Endothelial cell of umbilical vein (primary cell): ENCODE data around the gene PTK6. TPM values are rescaled to one million over a fixed set of nuclear protein-coding genes. Genes with fewer than 3 reads are reported as not detected.

Source experiments
- BruUV-seq: library from RNA; stranded (reverse); fragments of 400-500 nt; replicated peaks from 2 replicates; lab custom pipeline; 2021; lab: Mats Ljungman, UMichigan
- CTCF ChIA-PET: fragments of 300-600, 350-600 bp; sonication (Branson Sonifier 250); formaldehyde crosslinking; loops from one replicate; lab custom pipeline; 2021; ENCODE audit warnings: antibody characterized with exemption, inconsistent platforms; lab: Charles Lee
- POLR2A ChIA-PET: fragments of 300-600, 350-600 bp; sonication (Branson Sonifier 250); formaldehyde crosslinking; loops from one replicate; lab custom pipeline; 2021; ENCODE audit warnings: antibody characterized with exemption, inconsistent platforms; lab: Charles Lee
- DNase-seq: peaks from one replicate; pipeline ENCODE4 v3.0.0-alpha.2; 2011; ENCODE audit warnings: low read depth, low spot score
- FAIRE-seq: peaks from 2 replicates; lab custom pipeline; 2011; peaks lifted over from hg19 to GRCh38; lab: Jason Lieb, UNC
- H2AFZ ChIP-seq: 2 replicates; pipeline ENCODE4 v1.6.0; 2012; ENCODE audit warnings: low read depth, low read length, control low read depth, inconsistent platforms
- H3K27ac ChIP-seq: 2 replicates; pipeline ENCODE4 v1.5.1; 2011; ENCODE audit warnings: low read depth, mild to moderate bottlenecking, control low read depth, low read length, moderate library complexity; ENCODE audit not compliant: insufficient read depth
- H3K27me3 ChIP-seq, 2 experiments: 2 replicates each; pipeline versions ENCODE4 v1.6.0 to v1.6.1; 2011; ENCODE audit warnings: low read length in 2 of 2, mixed read lengths in 1 of 2; ENCODE audit not compliant: control insufficient read depth in 2 of 2, insufficient read depth in 2 of 2
- H3K36me3 ChIP-seq, 2 experiments: 2 replicates in 1 of 2; 3 replicates in 1 of 2; pipeline ENCODE4 v1.5.1; 2011; ENCODE audit warnings: low read length in 2 of 2, mild to moderate bottlenecking in 1 of 2, moderate library complexity in 1 of 2; ENCODE audit not compliant: control insufficient read depth in 2 of 2, insufficient read depth in 2 of 2; ENCODE audit errors: extremely low read depth in 1 of 2
- H3K4me1 ChIP-seq: 3 replicates; pipeline ENCODE4 v1.5.1; 2011; ENCODE audit warnings: mild to moderate bottlenecking, low read length; ENCODE audit not compliant: control insufficient read depth, insufficient read depth; ENCODE audit errors: extremely low read depth
- H3K4me2 ChIP-seq: 2 replicates; pipeline ENCODE4 v1.6.1; 2011; ENCODE audit warnings: low read length, control low read depth, mixed read lengths; ENCODE audit not compliant: insufficient read depth
- H3K4me3 ChIP-seq, 3 experiments: fragments of 200-600 bp in 1 of 3; sonication (generic), shearing (Covaris generic) in 1 of 3; replicated peaks in 1 of 3; 2 replicates each; pipeline ENCODE4 v1.5.1; 2011 to 2016; ENCODE audit warnings: control low read depth in 3 of 3, low read length in 3 of 3, mild to moderate bottlenecking in 2 of 3, inconsistent platforms in 1 of 3, low read depth in 1 of 3, moderate library complexity in 1 of 3; ENCODE audit not compliant: insufficient read depth in 1 of 3
- H3K79me2 ChIP-seq: 2 replicates; pipeline ENCODE4 v1.6.0; 2012; ENCODE audit warnings: low read length, inconsistent platforms; ENCODE audit not compliant: control insufficient read depth, insufficient read depth
- H3K9ac ChIP-seq: replicated peaks from 2 replicates; pipeline ENCODE3; 2011; ENCODE audit warnings: low read length, control low read depth; ENCODE audit not compliant: insufficient read depth; ENCODE audit errors: extremely low read depth
- H3K9me1 ChIP-seq: replicated peaks from 3 replicates; pipeline ENCODE4 v1.6.0; 2011; ENCODE audit warnings: mild to moderate bottlenecking, low read length; ENCODE audit not compliant: control insufficient read depth, insufficient read depth; ENCODE audit errors: extremely low read depth
- H3K9me3 ChIP-seq: replicated peaks from 2 replicates; pipeline ENCODE4 v1.5.1; 2012; ENCODE audit warnings: low read length, inconsistent platforms; ENCODE audit not compliant: control insufficient read depth, insufficient read depth
- H4K20me1 ChIP-seq: replicated peaks from 2 replicates; pipeline ENCODE3; 2011; ENCODE audit warnings: mild to moderate bottlenecking, low read length; ENCODE audit not compliant: control insufficient read depth, insufficient read depth; ENCODE audit errors: extremely low read depth
- JUN ChIP-seq: IDR thresholded peaks from 2 replicates; pipeline ENCODE4 v1.6.1; 2011; ENCODE audit warnings: borderline replicate concordance, low read depth; ENCODE audit not compliant: insufficient read length, insufficient read depth
- MAX ChIP-seq: IDR thresholded peaks from 2 replicates; pipeline ENCODE4 v1.6.1; 2011; ENCODE audit not compliant: insufficient read depth, insufficient read length
- MYC ChIP-seq: IDR thresholded peaks from one replicate; pipeline ENCODE4 v1.6.1; 2011; ENCODE audit warnings: mild to moderate bottlenecking, low read depth, low read length
- POLR2A ChIP-seq: IDR thresholded peaks from 2 replicates; pipeline ENCODE4 v1.6.1; 2012; ENCODE audit warnings: low read depth, mild to moderate bottlenecking, control low read depth, low read length
- POLR2AphosphoS5 ChIP-seq: IDR thresholded peaks from 2 replicates; pipeline ENCODE4 v1.6.1; 2012; ENCODE audit warnings: low read depth, mild to moderate bottlenecking, control low read depth, low read length, moderate library complexity; ENCODE audit not compliant: insufficient read depth
- dilution Hi-C: fragments of 300-500 bp; cut with MboI; formaldehyde crosslinking; loops from one replicate; pipeline ENCODE4 v1.15.0; 2019; ENCODE audit warnings: low sequenced_read_pairs; ENCODE audit not compliant: extremely low pct_ligation_motif_present
- intact Hi-C: fragments of 100-400 bp; cut with micrococcal nuclease; formaldehyde crosslinking; loops from one replicate; pipeline ENCODE4 v1.10.0; 2022
- polyA plus RNA-seq, 4 experiments: library from polyadenylated mRNA; depleted of rRNA in 3 of 4; stranded (reverse) in 3 of 4; unstranded in 1 of 4; fragments of >200 nt; gene quantifications; 2 replicates each; pipeline versions ENCODE4 v1.2.1 to v1.2.3, GENCODE V29; 2011 to 2012; ENCODE audit warnings: missing spikeins in 1 of 4
- total RNA-seq: library from RNA; stranded (reverse); gene quantifications from 2 replicates; pipeline ENCODE4 v1.2.3, GENCODE V29; 2021

Gene PTK6
- total and polyA plus RNA-seq, 2 donors (not counting 3 experiments of a cell fraction or from before 2014, with no cell fraction given): 0.18 TPM; not detected in 1

- POLR2A ChIA-PET: no interaction called here
- Histone ChIP-seq H3K9me1 (no peaks in the 10 kb centered on the region), H3K4me3 (no peak overlapping the region), H4K20me1 (no peaks in the 10 kb centered on the region), H3K4me1 (no peaks in the 10 kb centered on the region), H3K9me3 (no peaks in the 10 kb centered on the region), H2AFZ (no peak overlapping the region), H3K4me2 (no peak overlapping the region), H3K36me3 (no peaks in the 10 kb centered on the region), H3K79me2 (no peaks in the 10 kb centered on the region), H3K27ac (no peak overlapping the region), H3K9ac (no peak overlapping the region), H3K27me3 (peaks cover 15 to 16% of the 10 kb centered on the region in 2 experiments)
- intact Hi-C loops (no loop called here), dilution Hi-C loops (no loop called here)
- no peak for DNase-seq
- CTCF ChIA-PET: interaction anchor here (1.2 to 3.2 kb wide), 2 partner anchors 18 kb away, joined by 4 to 11 read pairs; no protein-coding TSS in a partner anchor
- FAIRE-seq: no peak
- no peak for TF ChIP-seq POLR2AphosphoS5
- TF ChIP-seq MYC: no peak
- no peak for TF ChIP-seq JUN
- TF ChIP-seq POLR2A: no peak
- no peak for TF ChIP-seq MAX
- BruUV-seq: no TSS peak
Measured at GRCh38 chr20:63478346-63479302, 58.6 kb downstream of the PTK6 start.

Other genes starting within 250 kb of the PTK6 start
- gene COL20A1, start 244.2 kb downstream of the PTK6 start, total RNA-seq: not detected in 2 replicates
- gene COL20A1, start 244.2 kb downstream of the PTK6 start, polyA plus RNA-seq: not detected in 2 replicates
- gene CHRNA4, start 176.0 kb downstream of the PTK6 start, total RNA-seq: not detected in 2 replicates
- gene CHRNA4, start 176.0 kb downstream of the PTK6 start, polyA plus RNA-seq: not detected in 2 replicates
- not detected in 2 replicates for gene KCNQ2, start 64.7 kb downstream of the PTK6 start, total RNA-seq
- not detected in 2 replicates for gene KCNQ2, start 64.7 kb downstream of the PTK6 start, polyA plus RNA-seq
- gene EEF1A2, start 38.3 kb downstream of the PTK6 start, total RNA-seq: 2.9 and 3.4 TPM in 2 replicates
- 2.7 and 2.9 TPM in 2 replicates for gene EEF1A2, start 38.3 kb downstream of the PTK6 start, polyA plus RNA-seq
- gene PPDPF, start 16.6 kb downstream of the PTK6 start, total RNA-seq: 219 and 233 TPM in 2 replicates
- gene PPDPF, start 16.6 kb downstream of the PTK6 start, polyA plus RNA-seq: 52.2 and 58.9 TPM in 2 replicates
- gene SRMS, start 10.4 kb upstream of the PTK6 start, total RNA-seq: not detected in 2 replicates
- gene SRMS, start 10.4 kb upstream of the PTK6 start, polyA plus RNA-seq: not detected in 2 replicates
- 0.51 and 0.71 TPM in 2 replicates for gene FNDC11, start 16.8 kb upstream of the PTK6 start, total RNA-seq
- gene FNDC11, start 16.8 kb upstream of the PTK6 start, polyA plus RNA-seq: 1.9 and 3.4 TPM in 2 replicates
- gene HELZ2, start 36.9 kb upstream of the PTK6 start, total RNA-seq: 29.2 and 33.2 TPM in 2 replicates
- gene HELZ2, start 36.9 kb upstream of the PTK6 start, polyA plus RNA-seq: 10.6 and 16.2 TPM in 2 replicates
- 12.1 and 14.1 TPM in 2 replicates for gene GMEB2, start 89.7 kb upstream of the PTK6 start, total RNA-seq
- gene GMEB2, start 89.7 kb upstream of the PTK6 start, polyA plus RNA-seq: 12.7 and 13.4 TPM in 2 replicates
- 1.7 and 1.8 TPM in 2 replicates for gene STMN3, start 116.0 kb upstream of the PTK6 start, total RNA-seq
- gene STMN3, start 116.0 kb upstream of the PTK6 start, polyA plus RNA-seq: 4.7 and 8.4 TPM in 2 replicates
- gene RTEL1, start 120.9 kb upstream of the PTK6 start, total RNA-seq: 38.6 and 44.9 TPM in 2 replicates
- gene RTEL1, start 120.9 kb upstream of the PTK6 start, polyA plus RNA-seq: 17.0 and 20.6 TPM in 2 replicates
- gene TNFRSF6B, start 159.3 kb upstream of the PTK6 start, total RNA-seq: 0.69 TPM in 1 of 2 replicates, not detected in the other
- 11.3 and 20.6 TPM in 2 replicates for gene TNFRSF6B, start 159.3 kb upstream of the PTK6 start, polyA plus RNA-seq
- gene ARFRP1, start 170.6 kb upstream of the PTK6 start, total RNA-seq: 51.6 and 56.3 TPM in 2 replicates
- gene ARFRP1, start 170.6 kb upstream of the PTK6 start, polyA plus RNA-seq: 37.0 and 48.7 TPM in 2 replicates
- 29.3 and 31.7 TPM in 2 replicates for gene ZGPAT, start 170.7 kb upstream of the PTK6 start, total RNA-seq
- gene ZGPAT, start 170.7 kb upstream of the PTK6 start, polyA plus RNA-seq: 23.1 and 24.4 TPM in 2 replicates
- 11.5 and 12.2 TPM in 2 replicates for gene LIME1, start 199.3 kb upstream of the PTK6 start, total RNA-seq
- gene LIME1, start 199.3 kb upstream of the PTK6 start, polyA plus RNA-seq: 10.7 and 16.3 TPM in 2 replicates
- gene SLC2A4RG, start 202.4 kb upstream of the PTK6 start, total RNA-seq: 69.3 and 69.4 TPM in 2 replicates
- 41.7 and 66.5 TPM in 2 replicates for gene SLC2A4RG, start 202.4 kb upstream of the PTK6 start, polyA plus RNA-seq